HG02852 (cell line): ENCODE data around the gene TTI1.
"Not testable (repeated sequence)": the region's sequence is repeated elsewhere in the genome, so short reads cannot be mapped to it uniquely, and the experiment has no call there.

Experiments used
- ATAC-seq: cut with Tn5 transposase; IDR thresholded peaks from one replicate; pipeline ENCODE4 v1.9.1; 2021; ENCODE audit warnings: mild to moderate bottlenecking, moderate library complexity; ENCODE audit not compliant: unreplicated experiment

Gene TTI1

DNA sequence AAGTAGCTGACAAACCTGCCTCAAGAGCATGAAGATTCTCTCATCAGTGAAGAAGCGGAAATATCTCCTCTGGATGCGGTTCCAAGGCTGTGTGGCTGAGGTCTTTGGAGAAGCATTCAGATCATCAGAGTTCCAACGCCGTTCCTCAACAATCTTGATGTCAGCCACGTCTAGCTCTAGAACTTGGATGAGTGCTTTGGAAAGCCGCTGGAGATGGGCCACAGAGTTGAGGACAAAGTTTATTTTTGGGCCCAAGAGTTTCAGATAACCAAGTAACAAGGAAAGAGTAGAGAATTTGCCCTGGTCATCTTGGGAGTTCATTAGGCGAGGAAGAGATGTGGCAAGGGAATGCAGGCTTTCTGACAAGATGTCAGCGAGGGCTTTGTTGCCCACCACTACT is 20.9 kb downstream of the TTI1 start:
- no peak for ATAC-seq

DNA sequence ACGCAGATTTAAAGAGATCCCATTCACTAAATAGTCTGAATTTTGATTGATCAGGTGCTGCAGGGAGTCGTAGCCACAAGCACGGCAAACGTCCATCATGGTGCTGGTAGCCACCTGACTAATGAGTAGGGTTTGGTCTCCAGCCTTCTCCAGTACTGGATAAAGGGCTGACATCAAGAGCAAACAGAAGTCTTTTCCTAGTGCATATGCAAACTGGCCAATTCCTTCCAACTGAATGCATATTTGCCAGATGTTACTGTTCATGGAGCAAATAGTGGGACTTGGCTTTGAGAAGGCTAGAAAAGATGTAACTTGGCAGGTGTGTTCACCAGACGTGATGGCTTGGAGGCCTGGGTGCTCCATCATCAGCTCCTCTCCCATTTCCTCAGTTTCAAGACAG is 21.6 kb downstream of the TTI1 start:
- no peak for ATAC-seq

DNA sequence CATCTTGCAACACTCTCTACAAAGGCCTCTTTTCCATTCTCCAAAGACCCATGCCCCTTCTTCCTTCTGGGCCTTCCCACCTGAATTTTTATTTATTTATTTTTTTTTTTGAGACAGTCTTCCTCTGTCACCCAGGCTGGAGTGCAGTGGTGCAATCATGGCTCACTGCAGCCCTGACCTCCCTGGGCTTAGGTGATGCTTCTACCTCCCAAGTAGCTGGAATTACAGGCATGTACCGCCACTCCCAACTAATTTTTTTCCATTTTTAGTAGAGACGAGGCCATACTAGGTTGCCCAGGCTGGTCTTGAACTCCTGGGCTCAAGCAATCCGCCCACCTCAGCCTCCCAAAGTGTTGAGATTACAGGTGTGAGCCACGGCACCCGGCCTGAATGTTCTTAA is 23.8 kb downstream of the TTI1 start:
- not testable (repeated sequence) for ATAC-seq

DNA sequence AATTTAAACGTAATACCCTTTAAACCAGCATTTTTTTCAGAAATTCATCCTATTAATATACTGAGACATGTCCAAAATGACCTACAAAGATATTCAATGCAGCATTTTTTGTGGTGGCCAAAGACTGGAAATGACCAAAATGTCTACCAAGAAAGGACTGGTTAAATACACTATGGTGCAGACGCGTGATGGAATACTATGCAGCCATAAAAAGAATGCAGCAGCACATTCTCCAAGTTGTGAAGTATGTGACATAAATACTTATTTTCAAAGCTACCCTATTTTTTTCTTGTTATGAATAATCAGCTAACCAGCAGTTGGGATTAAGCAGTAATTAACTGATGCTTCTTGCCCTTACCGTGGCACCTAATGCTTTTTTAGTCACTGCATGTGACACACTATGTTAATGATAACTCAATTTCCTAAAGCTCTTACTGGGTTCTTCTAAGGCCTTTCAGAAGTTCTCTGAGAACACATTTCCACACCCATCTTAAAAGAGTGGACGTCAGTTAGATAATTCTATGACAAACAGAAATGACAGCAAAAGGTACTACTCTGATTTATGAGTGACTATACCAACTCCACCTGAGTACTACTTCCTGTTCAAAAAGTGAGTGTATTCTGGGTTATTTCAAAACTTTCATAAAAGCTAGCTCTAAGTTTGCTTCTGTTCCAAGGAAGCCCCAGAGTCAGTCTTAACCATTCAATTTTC is 24.9 kb downstream of the TTI1 start:
- ATAC-seq: no peak

DNA sequence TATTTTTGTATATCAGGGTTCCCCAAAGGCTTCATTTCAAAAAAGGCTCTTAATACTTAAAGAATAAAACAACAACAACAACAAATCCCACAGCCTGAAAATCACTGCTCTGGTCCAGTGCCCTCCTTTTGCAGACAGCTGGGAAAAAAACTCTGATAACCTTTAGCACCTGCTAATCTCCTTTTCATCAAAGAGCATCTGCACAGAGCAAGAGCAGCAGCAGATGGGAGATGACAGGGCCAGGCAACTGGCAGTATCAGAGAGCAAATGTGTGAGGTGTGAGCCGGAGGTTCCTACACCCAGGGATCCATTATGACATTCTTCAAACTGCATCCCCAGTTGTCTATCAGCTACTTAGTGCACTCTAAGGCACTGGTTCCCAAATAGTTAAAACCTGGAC is 25.7 kb downstream of the TTI1 start:
- no peak for ATAC-seq

DNA sequence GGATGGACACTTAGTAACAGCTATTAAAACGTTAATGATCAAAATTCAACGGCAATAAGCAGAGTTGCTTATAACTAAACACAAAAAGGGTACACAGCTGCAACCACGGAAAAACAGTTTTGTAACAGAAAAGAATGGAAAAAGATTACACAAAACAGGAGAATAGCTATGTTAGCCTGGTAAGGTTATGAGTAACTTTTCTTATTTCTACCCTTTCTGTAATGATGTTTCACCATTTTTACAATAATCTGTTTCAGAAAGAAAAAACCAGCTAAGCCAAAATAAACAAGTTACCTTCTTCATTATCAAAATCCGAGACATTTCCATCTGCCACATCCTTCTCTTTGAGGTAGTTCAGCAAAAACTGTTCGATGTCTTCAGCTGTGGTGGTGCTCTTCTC is 27.4 kb downstream of the TTI1 start:
- ATAC-seq: no peak

DNA sequence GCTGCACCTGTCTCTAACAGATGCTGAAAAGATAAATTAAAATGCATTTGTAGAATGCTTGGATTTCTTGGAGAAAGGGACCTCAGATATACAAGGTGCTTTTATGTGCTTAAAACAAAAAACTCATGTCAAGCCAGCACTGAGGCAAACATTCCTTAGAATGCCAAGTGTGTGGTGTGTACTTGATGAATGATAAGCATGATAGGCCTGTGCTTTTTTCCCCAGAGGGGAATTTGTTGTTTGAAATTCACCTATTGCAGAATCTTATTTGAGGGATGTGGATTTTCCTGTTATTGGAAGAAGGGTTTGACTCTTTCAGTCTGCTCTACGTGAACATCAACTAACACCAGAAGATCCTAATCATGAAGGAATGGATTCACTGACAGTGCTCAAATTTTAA is 28.8 kb downstream of the TTI1 start:
- no peak for ATAC-seq

DNA sequence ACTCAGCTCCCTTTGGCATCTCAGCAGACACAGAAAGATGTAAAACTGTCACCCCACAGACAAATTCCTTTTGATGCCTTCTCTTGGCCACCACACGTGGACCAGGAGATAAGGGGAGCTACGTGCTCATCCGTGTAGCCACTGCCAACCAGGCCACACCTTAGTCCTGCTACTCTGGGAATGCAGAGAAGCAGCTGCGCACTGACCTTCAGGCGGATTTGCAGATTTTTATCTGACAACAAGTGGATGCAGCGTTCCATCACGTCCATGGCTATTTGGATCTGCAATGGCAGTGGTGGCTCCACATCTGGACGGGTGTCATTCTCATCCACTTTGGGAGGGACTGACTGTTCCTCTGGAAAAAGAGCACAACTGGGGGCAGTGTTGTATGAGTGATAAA is 30.8 kb downstream of the TTI1 start:
- no peak for ATAC-seq

DNA sequence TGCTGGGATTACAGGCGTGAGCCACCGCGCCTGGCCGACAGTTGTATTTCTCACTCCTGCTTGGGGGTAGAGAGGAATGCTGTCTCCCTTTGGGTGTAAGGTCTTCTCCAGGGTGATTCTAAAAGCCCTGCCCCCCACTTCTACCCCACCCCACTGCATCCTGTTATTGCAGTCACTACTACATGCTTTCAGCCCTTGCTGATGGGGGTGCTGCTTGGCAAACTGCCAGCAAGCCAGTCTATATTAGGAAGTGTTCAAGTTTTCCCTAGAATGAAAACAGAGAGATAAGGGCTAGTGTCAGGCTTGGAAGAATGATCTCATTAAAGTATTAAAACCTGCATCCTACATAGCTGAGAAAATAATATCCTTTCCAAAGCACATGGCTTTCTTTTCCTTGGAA is 31.3 kb downstream of the TTI1 start:
- no peak for ATAC-seq

DNA sequence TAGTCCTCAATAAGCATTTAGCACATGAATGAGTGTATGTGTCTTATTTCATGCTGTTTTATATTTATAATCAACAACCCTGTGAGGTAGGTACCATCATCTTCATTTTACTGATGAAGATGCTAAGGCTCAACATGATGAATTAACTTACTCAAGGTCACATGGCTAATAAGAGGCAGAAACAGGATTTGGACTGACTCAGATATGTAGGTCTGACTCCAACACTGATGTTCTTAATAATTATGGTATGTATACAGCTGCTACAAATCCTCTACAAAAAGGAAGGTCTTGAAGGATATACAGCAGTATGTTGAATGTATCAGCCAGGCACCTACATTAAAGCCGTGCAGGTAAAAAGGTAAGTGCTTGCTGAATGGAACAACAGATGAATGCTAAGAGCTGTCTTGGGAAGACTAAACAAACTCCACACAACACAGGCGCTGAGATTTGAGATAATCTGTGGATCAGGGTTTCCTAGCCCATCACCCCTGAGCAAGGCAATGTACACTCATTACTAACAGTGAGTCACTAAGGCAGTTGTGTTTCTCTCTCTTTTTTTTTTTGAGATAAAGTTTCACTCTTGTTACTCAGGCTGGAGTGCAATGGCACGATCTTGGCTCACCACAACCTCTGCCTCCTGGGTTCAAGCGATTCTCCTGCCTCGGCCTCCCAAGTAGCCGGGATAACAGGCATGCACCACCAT is 31.9 kb downstream of the TTI1 start:
- no peak for ATAC-seq

DNA sequence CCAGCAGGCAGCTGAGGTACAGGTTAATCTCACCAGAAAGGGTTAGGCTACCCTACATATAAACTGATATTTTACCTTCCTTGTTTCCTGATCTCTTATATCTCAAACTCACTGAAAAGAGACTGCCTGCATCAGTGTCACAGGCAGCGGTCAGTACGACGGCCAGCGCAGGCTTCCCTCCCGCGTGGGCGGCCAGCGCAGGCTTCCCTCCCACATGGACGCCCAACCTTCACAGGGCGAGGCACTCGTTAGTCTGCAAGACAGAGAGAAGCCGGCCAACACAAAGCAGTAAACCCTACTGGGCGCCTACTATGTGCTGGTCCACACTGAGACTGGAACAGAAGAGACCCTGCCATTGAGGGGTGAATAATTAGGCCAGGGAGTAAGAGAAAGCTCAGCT is 33.0 kb downstream of the TTI1 start:
- ATAC-seq: no peak

DNA sequence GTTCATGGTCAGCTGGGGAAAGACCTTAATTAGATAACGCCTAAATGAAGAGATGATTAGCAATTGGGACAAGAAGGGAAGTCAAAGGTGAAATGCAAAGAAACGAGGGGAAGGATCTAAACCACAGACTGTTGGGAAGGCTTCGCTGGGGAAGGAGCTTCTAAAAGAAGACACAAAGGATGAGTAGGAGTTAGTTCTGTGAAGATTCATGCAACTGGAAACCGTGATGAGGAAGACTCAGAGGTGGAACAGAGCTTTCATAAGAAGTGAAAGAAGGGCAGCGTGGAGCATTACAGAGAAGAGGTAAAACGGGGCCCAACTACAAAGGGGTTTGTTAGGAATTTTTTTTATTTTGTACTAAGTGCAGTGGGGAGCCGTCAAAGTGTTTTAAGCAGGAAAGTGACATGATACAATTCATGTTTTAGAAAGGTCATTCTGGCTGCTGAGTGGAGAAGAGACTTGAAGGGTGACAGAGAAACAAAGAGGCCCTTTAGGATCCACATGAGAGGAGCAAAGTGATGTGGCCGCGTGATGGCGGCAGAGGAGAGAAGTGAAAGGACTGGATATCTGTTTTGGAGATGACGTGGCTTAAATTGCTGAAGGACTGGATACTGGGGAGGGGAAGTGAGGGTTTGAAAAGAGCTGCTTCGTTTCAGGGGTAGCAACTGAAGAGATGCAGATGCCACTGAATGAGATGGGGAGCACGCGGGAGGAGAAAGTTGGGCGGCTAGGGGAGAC is 33.6 kb downstream of the TTI1 start:
- no peak for ATAC-seq

DNA sequence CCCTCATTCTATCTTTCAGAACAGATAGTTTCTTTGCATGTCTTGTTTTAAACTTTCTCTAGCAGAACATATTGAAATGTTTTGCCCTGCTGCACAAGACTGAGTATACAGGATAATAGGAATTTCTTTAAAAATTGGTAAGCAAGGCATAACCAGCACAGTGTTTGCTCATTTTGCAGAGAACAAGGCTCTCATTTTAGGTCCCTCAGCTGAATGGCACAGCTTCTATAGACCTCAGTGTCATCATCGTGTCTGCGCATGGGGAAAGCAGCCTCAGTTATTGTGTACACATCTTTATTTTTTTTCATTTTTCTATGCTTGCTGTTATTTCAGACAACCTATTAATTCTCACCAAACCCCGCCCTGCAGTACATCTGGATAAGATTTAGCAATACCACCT is 35.7 kb downstream of the TTI1 start:
- ATAC-seq: no peak

DNA sequence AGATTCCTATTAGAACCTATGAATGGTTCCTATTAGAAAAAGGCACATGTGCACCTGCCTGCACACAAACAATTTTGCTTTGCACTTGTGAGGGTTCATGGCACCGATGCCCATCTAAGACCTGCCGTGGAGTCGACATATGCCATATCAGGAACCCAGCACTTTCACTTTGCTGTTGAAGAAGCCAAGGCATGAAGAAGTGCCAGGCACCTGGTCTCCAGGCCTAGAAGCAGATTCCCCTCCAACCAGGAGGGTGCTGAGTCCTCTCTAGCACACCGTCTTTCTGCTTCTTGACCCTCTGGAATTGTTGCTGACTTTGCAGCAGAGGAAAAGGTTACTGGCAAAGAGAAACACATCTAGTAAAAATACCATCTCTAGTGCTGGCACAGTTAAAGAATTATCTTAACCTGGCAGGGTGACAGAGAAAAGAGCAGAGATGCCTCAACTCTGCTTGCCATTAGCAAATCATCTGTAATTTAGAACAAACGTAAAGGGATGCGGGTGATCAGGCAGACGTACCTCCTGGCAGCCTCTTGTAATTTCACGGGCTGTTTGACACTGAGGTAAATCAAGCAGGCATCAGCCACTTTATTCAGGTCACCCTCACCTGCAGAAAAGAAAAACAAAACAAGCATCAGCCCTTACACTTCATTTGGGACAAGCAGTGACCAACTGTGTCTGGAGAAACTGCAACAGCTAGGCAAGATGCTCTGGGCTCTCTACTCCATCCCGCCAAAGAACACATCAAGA is 37.2 kb downstream of the TTI1 start:
- no peak for ATAC-seq

DNA sequence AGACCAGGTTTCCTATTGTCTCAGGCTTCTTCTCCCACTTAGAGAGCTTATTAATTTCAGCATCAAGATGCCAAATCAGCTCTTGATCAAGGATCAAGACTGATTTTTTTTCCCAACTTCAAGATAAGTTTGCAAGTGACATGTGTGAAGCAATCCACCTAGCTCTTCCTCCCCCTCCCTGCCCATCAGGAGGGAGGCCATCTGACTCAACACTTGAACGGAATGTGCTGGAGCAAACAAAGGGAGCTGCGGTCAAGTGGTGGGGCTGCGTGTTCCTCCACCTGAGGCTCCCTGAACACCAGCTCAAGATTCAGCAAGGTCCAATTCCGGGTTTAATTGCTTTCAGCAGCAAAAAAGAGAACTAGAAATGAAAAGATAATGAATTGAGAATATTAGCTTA is 38.7 kb downstream of the TTI1 start:
- no peak for ATAC-seq

DNA sequence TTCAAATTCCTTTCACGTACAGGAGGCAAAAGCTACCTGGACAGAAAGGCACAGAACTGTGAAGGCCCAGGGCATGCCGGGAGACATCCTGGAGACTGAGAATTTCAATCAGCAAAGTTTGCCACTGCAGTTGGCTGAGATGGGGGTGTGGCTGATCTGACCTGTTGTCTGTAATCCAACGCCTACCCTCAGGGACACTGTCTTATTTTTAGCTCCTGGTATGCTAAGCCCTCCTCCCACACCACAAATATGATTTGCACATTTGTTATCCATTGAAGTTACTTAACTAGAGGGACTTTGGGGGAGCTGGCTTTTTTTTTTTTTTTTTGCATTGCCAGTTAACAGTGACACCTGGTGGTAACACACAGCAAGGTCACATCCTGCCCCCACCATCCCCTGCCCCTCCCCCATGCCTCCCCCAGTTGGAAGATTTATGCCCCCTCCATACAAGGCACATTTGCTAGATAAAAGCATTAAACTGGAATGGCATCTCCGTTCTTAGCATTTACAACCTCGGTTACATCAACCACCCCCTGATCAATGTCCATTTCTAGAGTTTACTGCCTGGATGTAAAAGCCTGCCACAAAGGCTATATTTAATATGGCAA is 40.4 kb downstream of the TTI1 start:
- no peak for ATAC-seq

DNA sequence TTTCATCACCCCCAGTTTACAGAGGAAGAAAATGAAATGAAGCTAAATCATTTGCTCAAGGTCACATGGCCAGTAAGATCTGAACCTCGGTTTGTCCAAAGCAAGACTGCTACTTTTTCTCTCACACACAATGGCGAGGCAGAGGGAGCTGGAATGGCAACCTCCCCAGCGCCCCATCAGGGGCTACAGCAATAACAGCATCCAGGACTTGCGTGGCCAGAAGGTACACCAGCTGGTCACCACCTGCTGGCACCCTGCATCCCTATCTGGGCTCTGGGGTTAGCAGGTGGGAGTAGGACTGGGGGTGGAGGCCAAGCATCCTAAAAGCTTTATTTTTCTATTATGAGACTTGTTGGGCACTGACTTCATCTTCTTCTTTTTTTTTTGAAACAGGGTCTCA is 41.3 kb downstream of the TTI1 start:
- no peak for ATAC-seq

DNA sequence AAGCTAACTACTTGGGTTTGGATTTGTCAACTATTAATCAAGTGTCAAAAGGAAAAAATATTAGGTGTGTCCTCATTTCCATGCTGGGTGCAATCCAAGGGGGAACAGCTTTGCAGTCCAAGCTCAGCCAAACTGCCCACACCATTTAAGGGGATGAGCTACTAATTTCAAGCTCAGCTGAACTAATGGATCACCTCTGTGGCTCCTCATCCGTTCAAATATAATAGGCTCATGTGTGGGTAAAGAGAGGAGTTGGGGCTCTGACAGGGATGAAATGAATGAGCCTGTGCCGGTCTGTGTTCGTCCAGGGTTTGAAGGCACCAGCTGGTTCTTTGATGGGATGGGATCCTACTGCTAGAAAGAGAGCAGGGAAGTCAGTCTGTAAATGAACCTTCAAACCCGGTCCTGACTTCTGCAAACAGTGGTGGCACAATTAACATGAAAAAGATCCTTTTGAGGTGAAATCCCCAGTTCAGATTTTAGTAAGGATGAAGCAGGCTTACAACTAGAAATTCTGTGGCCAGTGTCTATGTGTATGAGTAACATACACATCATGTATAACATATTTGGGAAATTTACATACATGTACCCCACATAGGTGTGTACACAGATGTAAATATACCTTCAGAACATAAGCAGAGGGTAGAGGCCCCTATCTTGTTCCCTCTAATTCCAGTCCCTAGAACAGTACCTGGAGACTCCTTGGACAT is 41.9 kb downstream of the TTI1 start:
- no peak for ATAC-seq

DNA sequence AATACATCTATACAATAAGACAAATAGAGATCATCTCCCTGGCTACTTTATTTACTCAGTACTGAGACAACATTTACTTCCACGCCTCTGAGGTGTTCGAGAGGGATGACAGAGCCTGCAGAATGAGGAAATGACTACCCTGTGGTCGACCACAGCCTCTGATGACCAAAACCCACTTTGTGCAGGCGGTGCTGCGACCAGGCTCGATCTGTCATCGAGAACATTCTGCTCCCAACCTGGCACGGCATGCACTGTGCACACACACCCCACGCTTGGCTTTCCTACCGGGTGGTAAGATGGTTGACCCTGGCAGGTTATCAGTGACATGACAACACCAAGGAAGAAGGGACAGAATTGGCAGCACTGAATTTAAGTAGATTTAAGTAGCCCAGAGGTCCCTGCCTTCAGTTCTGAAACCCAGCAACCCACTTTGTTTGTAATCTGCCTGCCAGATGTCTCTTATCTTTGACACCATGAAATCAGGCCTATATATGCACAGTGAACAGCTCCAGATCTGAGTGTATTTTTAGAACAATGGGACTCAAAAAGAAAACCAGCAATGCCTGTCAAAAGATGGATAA is 42.6 kb downstream of the TTI1 start:
- ATAC-seq: peak; percentile 94
